Left ventricle myocardium inferior (tissue), 1 donor: ENCODE measurements around the gene AGPAT2. TPM values are rescaled to one million over a fixed set of nuclear protein-coding genes. Genes with fewer than 3 reads are reported as not detected.

Experiments
- DNase-seq: peaks from one replicate; pipeline ENCODE4 v3.0.0-alpha.2; 2020
- H3K27ac ChIP-seq: fragments of 200-600 bp; replicated peaks from 2 replicates; pipeline ENCODE4 v1.8.0; 2021
- H3K27me3 ChIP-seq: fragments of 200-600 bp; 2 replicates; pipeline ENCODE4 v1.8.0; 2021; ENCODE audit warnings: low read depth
- H3K36me3 ChIP-seq: fragments of 200-600 bp; 2 replicates; pipeline ENCODE4 v1.8.0; 2021
- H3K4me1 ChIP-seq: fragments of 200-600 bp; 2 replicates; pipeline ENCODE4 v1.8.0; 2021
- H3K4me3 ChIP-seq: fragments of 200-600 bp; 2 replicates; pipeline ENCODE4 v1.8.0; 2021; ENCODE audit warnings: mild to moderate bottlenecking, moderate library complexity
- H3K9me3 ChIP-seq: fragments of 200-600 bp; replicated peaks from 2 replicates; pipeline ENCODE4 v1.8.0; 2021
- CTCF ChIP-seq: fragments of 200-600 bp; IDR thresholded peaks from 2 replicates; pipeline ENCODE4 v1.8.0; 2021; ENCODE audit warnings: antibody characterized with exemption, mild to moderate bottlenecking, borderline replicate concordance
- intact Hi-C: fragments of 100-400 bp; cut with micrococcal nuclease; formaldehyde crosslinking; loops from one replicate; pipeline ENCODE4 v1.11.0; 2022
- total RNA-seq: library from RNA; stranded (reverse); fragmentation: NEBNext Ultra II Directional; extraction: Animal tissue kit (Norgen Biotek cat#: 25700); gene quantifications from one replicate; pipeline ENCODE4 v1.2.1, GENCODE V29; 2021
- donor health status: DM: no; HTN: yes; CAD: no; lungs with severe emphysema.

AGPAT2 gene
- total RNA-seq, 1 donor from 2014 or later: 48.8 TPM

- intact Hi-C loops: no loop called here
- Histone ChIP-seq H3K4me3 (no peak overlapping the region), H3K36me3 (no peaks in the 10 kb centered on the region), H3K27ac (no peak overlapping the region), H3K27me3 (no peaks in the 10 kb centered on the region), H3K4me1 (peaks cover 86% of the 10 kb centered on the region), H3K9me3 (no peaks in the 10 kb centered on the region)
- no peak for DNase-seq
- TF ChIP-seq CTCF: no peak
These were observed 2.9 kb downstream of the AGPAT2 start for GRCh38 chr9:136684339-136684738.

GRCh38 chr9:136683755-136684154 lies 3.5 kb downstream of the AGPAT2 start:
- Histone ChIP-seq H3K4me3 (no peak overlapping the region), H3K36me3 (no peaks in the 10 kb centered on the region), H3K27ac (no peak overlapping the region), H3K9me3 (no peaks in the 10 kb centered on the region), H3K4me1 (peaks cover 85% of the 10 kb centered on the region), H3K27me3 (no peaks in the 10 kb centered on the region)
- DNase-seq: no peak
- intact Hi-C loops: no loop called here
- no peak for TF ChIP-seq CTCF

- Histone ChIP-seq H3K27me3 (no peaks in the 10 kb centered on the region), H3K4me1 (peaks cover 80% of the 10 kb centered on the region), H3K36me3 (no peaks in the 10 kb centered on the region), H3K27ac (no peak overlapping the region), H3K9me3 (no peaks in the 10 kb centered on the region), H3K4me3 (no peak overlapping the region)
- no peak for DNase-seq
- no peak for TF ChIP-seq CTCF
- intact Hi-C loops: no loop called here
These were observed 4.0 kb downstream of the AGPAT2 start for GRCh38 chr9:136683173-136683745.

- no peak overlapping the region for H3K4me3 ChIP-seq
- DNase-seq: no peak
- no peaks in the 10 kb centered on the region for H3K9me3 ChIP-seq
- no peak overlapping the region for H3K27ac ChIP-seq
- H3K4me1 ChIP-seq: peaks cover 74% of the 10 kb centered on the region
- TF ChIP-seq CTCF: no peak
- no peaks in the 10 kb centered on the region for H3K36me3 ChIP-seq
- intact Hi-C loops: no loop called here
- H3K27me3 ChIP-seq: no peaks in the 10 kb centered on the region
These were observed 4.5 kb downstream of the AGPAT2 start for GRCh38 chr9:136682710-136683109.

GRCh38 chr9:136681945-136682699 lies 5.1 kb downstream of the AGPAT2 start:
- H3K9me3 ChIP-seq: no peaks in the 10 kb centered on the region
- H3K4me1 ChIP-seq: peaks cover 69% of the 10 kb centered on the region
- DNase-seq: no peak
- H3K4me3 ChIP-seq: no peak overlapping the region
- no peak for TF ChIP-seq CTCF
- H3K27me3 ChIP-seq: no peaks in the 10 kb centered on the region
- H3K36me3 ChIP-seq: peaks cover under 1% of the 10 kb centered on the region
- H3K27ac ChIP-seq: no peak overlapping the region
- intact Hi-C loops: no loop called here
